ENCODE measurements around the gene CMTR1.

- TF ChIP-seq CTCF (conservative IDR thresholded peaks at IDR 0.05 in 1 of 2, IDR thresholded peaks at IDR 0.05 in 1 of 2; ENCODE audit: extremely low read depth in 1 of 2, insufficient read depth in 1 of 2, low read depth in 1 of 2, low read length in 2 of 2) = no peak
- no peak for TF ChIP-seq EZH2 (IDR thresholded peaks at IDR 0.05; ENCODE audit: borderline replicate concordance, low read length)
Observed at GRCh38 chr6:37501632-37502491, 68.8 kb downstream of the CMTR1 start.
